A673 (cell line): ENCODE measurements around the gene ITPKB. TPM values are rescaled to one million over a fixed set of nuclear protein-coding genes. Genes with fewer than 3 reads are reported as not detected.

Source experiments
- BruUV-seq: library from RNA; stranded (reverse); fragments of 400-500 nt; replicated peaks from 2 replicates; lab custom pipeline; 2021; lab: Mats Ljungman, UMichigan
- CTCF ChIA-PET: fragments of 300-600 bp; sonication (Branson Sonifier 250); formaldehyde crosslinking; loops from one replicate; lab custom pipeline; 2022; ENCODE audit warnings: antibody characterized with exemption; lab: Charles Lee
- POLR2A ChIA-PET: fragments of 300-600 bp; sonication (Branson Sonifier 250); formaldehyde crosslinking; loops from one replicate; lab custom pipeline; 2022; ENCODE audit warnings: antibody characterized with exemption; ENCODE audit not compliant: low non-redundant PET; lab: Charles Lee
- DNase-seq: peaks from one replicate; pipeline ENCODE4 v3.0.0-alpha.2; 2015; ENCODE audit warnings: low spot score
- H3K27ac ChIP-seq: fragments of 200-600 bp; sonication (generic); 2 replicates; pipeline ENCODE4 v1.5.1; 2016; ENCODE audit warnings: mixed run types, low read depth, mild to moderate bottlenecking, mixed read lengths, antibody characterized with exemption, low read length; ENCODE audit not compliant: poor library complexity, severe bottlenecking
- H3K27me3 ChIP-seq: fragments of 200-600 bp; sonication (generic); replicated peaks from 2 replicates; pipeline ENCODE4 v1.6.1; 2017; ENCODE audit warnings: mixed run types, low read depth, mild to moderate bottlenecking, mixed read lengths, antibody characterized with exemption, low read length; ENCODE audit not compliant: insufficient read depth, poor library complexity
- H3K36me3 ChIP-seq: fragments of 200-600 bp; sonication (generic); 2 replicates; pipeline ENCODE4 v1.6.1; 2016; ENCODE audit warnings: mixed run types, mild to moderate bottlenecking, mixed read lengths, antibody characterized with exemption, low read length; ENCODE audit not compliant: insufficient read depth, poor library complexity, severe bottlenecking
- H3K4me1 ChIP-seq: fragments of 200-600 bp; sonication (generic); 2 replicates; pipeline ENCODE4 v1.6.1; 2017; ENCODE audit warnings: mixed run types, mild to moderate bottlenecking, mixed read lengths, antibody characterized with exemption, low read length; ENCODE audit not compliant: insufficient read depth, poor library complexity, severe bottlenecking
- H3K4me3 ChIP-seq: fragments of 200-600 bp; sonication (generic); 2 replicates; pipeline ENCODE4 v1.5.1; 2016; ENCODE audit warnings: low read depth, mixed run types, mild to moderate bottlenecking, mixed read lengths, low read length; ENCODE audit not compliant: poor library complexity, severe bottlenecking
- H3K9me3 ChIP-seq: fragments of 200-600 bp; sonication (generic); 2 replicates; pipeline ENCODE4 v1.6.1; 2016; ENCODE audit warnings: mixed run types, low read depth, mild to moderate bottlenecking, mixed read lengths, antibody characterized with exemption, low read length; ENCODE audit not compliant: poor library complexity, severe bottlenecking
- EZH2 ChIP-seq: fragments of 200-600 bp; sonication (generic); IDR thresholded peaks from 2 replicates; pipeline ENCODE4 v1.6.1; 2017; ENCODE audit warnings: borderline replicate concordance, low read depth, mild to moderate bottlenecking, mixed read lengths, antibody characterized with exemption, low read length; ENCODE audit not compliant: poor library complexity, severe bottlenecking
- intact Hi-C: fragments of 100-400 bp; cut with micrococcal nuclease; formaldehyde crosslinking; loops from one replicate; pipeline ENCODE4 v1.10.0; 2022; ENCODE audit not compliant: unreplicated experiment
- total RNA-seq: library from RNA; stranded (reverse); gene quantifications from 2 replicates; pipeline ENCODE4 v1.2.3, GENCODE V29; 2021
- TF ChIP-seq, protein P1 (sequence below): fragments of 300-800, 200-600 bp; sonication (generic); conservative IDR thresholded peaks from 2 replicates; pipeline ENCODE4 v1.5.1; 2017; ENCODE audit warnings: low read depth, mild to moderate bottlenecking, antibody characterized with exemption, low read length, moderate library complexity, mixed read lengths

The ITPKB gene
- total RNA-seq, 1 experiment from 2014 or later = 14.1 TPM

DNA sequence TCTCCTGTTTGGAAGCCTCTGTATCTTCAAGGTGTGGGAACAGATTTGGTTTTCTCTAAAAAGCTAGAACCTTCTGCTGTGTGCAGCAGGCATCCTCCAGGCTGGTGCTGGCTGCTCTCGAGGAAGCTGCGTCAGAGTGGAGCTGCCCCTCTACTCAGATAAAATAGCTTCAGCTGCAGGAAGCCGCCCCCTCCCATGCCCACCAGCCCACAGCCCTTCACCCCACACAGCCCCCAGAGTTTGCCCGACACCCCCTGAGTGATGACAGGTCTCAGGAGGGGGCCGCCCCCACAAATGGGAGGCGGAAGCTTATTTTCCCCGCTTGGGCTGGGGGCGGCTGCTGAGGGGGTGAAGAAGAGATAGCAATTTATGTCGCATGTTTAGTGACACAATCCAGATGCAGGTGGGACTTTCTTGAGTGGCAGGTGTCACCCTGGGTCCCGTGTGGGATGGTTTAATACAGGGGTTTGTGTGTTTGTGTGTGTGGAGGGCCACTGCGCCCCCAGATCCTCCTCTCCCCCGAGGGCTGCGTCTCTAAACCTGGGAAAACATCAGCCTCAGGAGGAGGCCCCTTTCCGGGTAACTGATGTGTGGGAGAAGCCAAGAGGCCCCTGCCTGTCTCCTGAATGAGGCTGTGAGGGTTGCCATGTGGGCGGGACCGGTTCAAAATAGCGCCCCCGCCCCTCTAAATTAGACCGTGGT is 135.1 kb downstream of the ITPKB start:
- Histone ChIP-seq H3K4me3 (no peak overlapping the region), H3K36me3 (no peaks in the 10 kb centered on the region), H3K4me1 (peaks cover 5% of the 10 kb centered on the region), H3K9me3 (no peaks in the 10 kb centered on the region), H3K27me3 (no peaks in the 10 kb centered on the region), H3K27ac (no peak overlapping the region)
- TF ChIP-seq, protein P1, sequence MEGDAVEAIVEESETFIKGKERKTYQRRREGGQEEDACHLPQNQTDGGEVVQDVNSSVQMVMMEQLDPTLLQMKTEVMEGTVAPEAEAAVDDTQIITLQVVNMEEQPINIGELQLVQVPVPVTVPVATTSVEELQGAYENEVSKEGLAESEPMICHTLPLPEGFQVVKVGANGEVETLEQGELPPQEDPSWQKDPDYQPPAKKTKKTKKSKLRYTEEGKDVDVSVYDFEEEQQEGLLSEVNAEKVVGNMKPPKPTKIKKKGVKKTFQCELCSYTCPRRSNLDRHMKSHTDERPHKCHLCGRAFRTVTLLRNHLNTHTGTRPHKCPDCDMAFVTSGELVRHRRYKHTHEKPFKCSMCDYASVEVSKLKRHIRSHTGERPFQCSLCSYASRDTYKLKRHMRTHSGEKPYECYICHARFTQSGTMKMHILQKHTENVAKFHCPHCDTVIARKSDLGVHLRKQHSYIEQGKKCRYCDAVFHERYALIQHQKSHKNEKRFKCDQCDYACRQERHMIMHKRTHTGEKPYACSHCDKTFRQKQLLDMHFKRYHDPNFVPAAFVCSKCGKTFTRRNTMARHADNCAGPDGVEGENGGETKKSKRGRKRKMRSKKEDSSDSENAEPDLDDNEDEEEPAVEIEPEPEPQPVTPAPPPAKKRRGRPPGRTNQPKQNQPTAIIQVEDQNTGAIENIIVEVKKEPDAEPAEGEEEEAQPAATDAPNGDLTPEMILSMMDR = no peak
- no peak for TF ChIP-seq EZH2
- BruUV-seq = no TSS peak
- ChIA-PET CTCF (no interaction called here), POLR2A (no interaction called here)
- DNase-seq = no peak
- intact Hi-C loops = no loop called here

- Histone ChIP-seq H3K4me1 (peaks cover 5% of the 10 kb centered on the region), H3K36me3 (no peaks in the 10 kb centered on the region), H3K4me3 (no peak overlapping the region), H3K27ac (no peak overlapping the region), H3K9me3 (no peaks in the 10 kb centered on the region), H3K27me3 (peaks cover under 1% of the 10 kb centered on the region)
- TF ChIP-seq, protein P1 = no peak
- no peak for TF ChIP-seq EZH2
- BruUV-seq = no TSS peak
- CTCF ChIA-PET = no interaction called here
- intact Hi-C loops = no loop called here
- POLR2A ChIA-PET = no interaction called here
- DNase-seq = no peak
Observed at GRCh38 chr1:226603022-226603857, 135.8 kb downstream of the ITPKB start.

- CTCF ChIA-PET = no interaction called here
- H3K9me3 ChIP-seq = no peaks in the 10 kb centered on the region
- intact Hi-C loops = no loop called here
- H3K4me1 ChIP-seq = peaks cover 5% of the 10 kb centered on the region
- no peak overlapping the region for H3K4me3 ChIP-seq
- no peak overlapping the region for H3K27ac ChIP-seq
- no TSS peak for BruUV-seq
- POLR2A ChIA-PET = no interaction called here
- peaks cover 7% of the 10 kb centered on the region for H3K27me3 ChIP-seq
- DNase-seq = no peak
- no peak for TF ChIP-seq EZH2
- TF ChIP-seq, protein P1 = no peak
- H3K36me3 ChIP-seq = no peaks in the 10 kb centered on the region
Observed at GRCh38 chr1:226602186-226603021, 136.7 kb downstream of the ITPKB start.
